AG04449 (cell line): ENCODE data around the gene OTP.

Source experiments
- CTCF ChIA-PET: fragments of 350-600 bp; formaldehyde crosslinking; extraction: SDS; loops from one replicate; lab custom pipeline; 2021; ENCODE audit warnings: antibody characterized with exemption; lab: Yijun Ruan, JAX
- POLR2A ChIA-PET: fragments of 400-600, 350-600 bp; formaldehyde crosslinking; extraction: SDS; loops from one replicate; lab custom pipeline; 2020; ENCODE audit warnings: antibody characterized with exemption, inconsistent platforms; lab: Yijun Ruan, JAX
- DNase-seq: peaks from one replicate; pipeline ENCODE4 v3.0.0-alpha.2; 2010; ENCODE audit warnings: low read depth, low spot score
- H3K4me3 ChIP-seq: 2 replicates; pipeline ENCODE4 v1.5.1; 2011; ENCODE audit warnings: low read depth, mild to moderate bottlenecking, control low read depth, low read length
- CTCF ChIP-seq: IDR thresholded peaks from one replicate; pipeline ENCODE4 v1.5.1; 2011; ENCODE audit warnings: mild to moderate bottlenecking, moderate library complexity, low read length, control low read depth, inconsistent platforms; ENCODE audit not compliant: insufficient read depth; ENCODE audit errors: missing control alignments

OTP gene

GRCh38 chr5:77637998-77638762, at the start of gene OTP:
Gene OTP, minus strand, starts transcription at chr5:77638713. Its CDS starts 164 bp downstream, at chr5:77638549.
- no peak within 1 kb of the TSS for H3K4me3 ChIP-seq
- CTCF ChIA-PET = interaction anchor here (1.3 kb wide), 1 partner anchor 9 kb away, joined by 7 read pairs; no protein-coding TSS in a partner anchor
- no peak for TF ChIP-seq CTCF
- POLR2A ChIA-PET = no interaction called here
- DNase-seq = no peak

GRCh38 chr5:77683171-77683732, 44.7 kb upstream of the OTP start:
- H3K4me3 ChIP-seq = no peak overlapping the region
- ChIA-PET CTCF (no interaction called here), POLR2A (no interaction called here)
- no peak for DNase-seq
- no peak for TF ChIP-seq CTCF

- ChIA-PET POLR2A (no interaction called here), CTCF (no interaction called here)
- TF ChIP-seq CTCF = no peak
- H3K4me3 ChIP-seq = no peak overlapping the region
- no peak for DNase-seq
These were observed 32.0 kb upstream of the OTP start for GRCh38 chr5:77670526-77670925.

GRCh38 chr5:77669677-77670076, 31.2 kb upstream of the OTP start:
- no peak for TF ChIP-seq CTCF
- POLR2A ChIA-PET = no interaction called here
- no peak overlapping the region for H3K4me3 ChIP-seq
- CTCF ChIA-PET = no interaction called here
- DNase-seq = no peak

- CTCF ChIA-PET = no interaction called here
- DNase-seq = no peak
- no peak for TF ChIP-seq CTCF
- POLR2A ChIA-PET = no interaction called here
- no peak overlapping the region for H3K4me3 ChIP-seq
These were observed 24.8 kb upstream of the OTP start for GRCh38 chr5:77663090-77663863.

GRCh38 chr5:77662635-77663034, 24.1 kb upstream of the OTP start:
- no peak overlapping the region for H3K4me3 ChIP-seq
- no peak for TF ChIP-seq CTCF
- ChIA-PET POLR2A (no interaction called here), CTCF (interaction anchor here (0.7 kb wide), 1 partner anchor 102 kb away, joined by 3 read pairs; no protein-coding TSS in a partner anchor)
- no peak for DNase-seq
